Immature natural killer cell (primary cell): ENCODE measurements around the gene ISCU. TPM values are rescaled to one million over a fixed set of nuclear protein-coding genes. Genes with fewer than 3 reads are reported as not detected.

Experiments
- DNase-seq, 3 donors: peaks; one replicate each; pipeline ENCODE4 v3.0.0; 2022; ENCODE audit warnings: mixed read lengths in 1 of 3
- H3K27ac Mint-ChIP-seq, 6 donors: one replicate each; pipeline ENCODE4 v1.8.0; 2020; ENCODE audit warnings: mixed read lengths in 6 of 6, mild to moderate bottlenecking in 5 of 6, inconsistent platforms in 4 of 6, moderate library complexity in 3 of 6
- H3K27me3 Mint-ChIP-seq, 3 donors: one replicate each; pipeline ENCODE4 v1.8.0; 2020 to 2021; ENCODE audit warnings: low read depth in 3 of 3, mild to moderate bottlenecking in 3 of 3, mixed read lengths in 3 of 3, moderate library complexity in 3 of 3, inconsistent platforms in 1 of 3
- H3K36me3 Mint-ChIP-seq, 3 donors: one replicate each; pipeline ENCODE4 v1.8.0; 2020; ENCODE audit warnings: mixed read lengths in 3 of 3, inconsistent platforms in 2 of 3, mild to moderate bottlenecking in 2 of 3
- H3K4me1 Mint-ChIP-seq, 2 donors: one replicate each; pipeline ENCODE4 v1.8.0; 2020; ENCODE audit warnings: inconsistent platforms in 2 of 2, mild to moderate bottlenecking in 2 of 2, mixed read lengths in 2 of 2, moderate library complexity in 1 of 2
- H3K4me3 Mint-ChIP-seq, 5 donors: one replicate each; pipeline ENCODE4 v1.8.0; 2020; ENCODE audit warnings: mild to moderate bottlenecking in 5 of 5, mixed read lengths in 5 of 5, inconsistent platforms in 3 of 5, moderate library complexity in 3 of 5
- H3K9me3 Mint-ChIP-seq, 6 donors: one replicate each; pipeline ENCODE4 v1.8.0; 2020; ENCODE audit warnings: mild to moderate bottlenecking in 6 of 6, mixed read lengths in 6 of 6, inconsistent platforms in 4 of 6, moderate library complexity in 3 of 6
- polyA plus RNA-seq, 3 donors: library from polyadenylated mRNA; unstranded; fragments of 300-500 nt; fragmentation: Illumina TruSeq; gene quantifications; one replicate each; pipeline ENCODE4 v1.2.3, GENCODE V29; 2021

ISCU gene
- polyA plus RNA-seq, 3 donors from 2014 or later, result 159 to 211 (median 178) TPM

DNA sequence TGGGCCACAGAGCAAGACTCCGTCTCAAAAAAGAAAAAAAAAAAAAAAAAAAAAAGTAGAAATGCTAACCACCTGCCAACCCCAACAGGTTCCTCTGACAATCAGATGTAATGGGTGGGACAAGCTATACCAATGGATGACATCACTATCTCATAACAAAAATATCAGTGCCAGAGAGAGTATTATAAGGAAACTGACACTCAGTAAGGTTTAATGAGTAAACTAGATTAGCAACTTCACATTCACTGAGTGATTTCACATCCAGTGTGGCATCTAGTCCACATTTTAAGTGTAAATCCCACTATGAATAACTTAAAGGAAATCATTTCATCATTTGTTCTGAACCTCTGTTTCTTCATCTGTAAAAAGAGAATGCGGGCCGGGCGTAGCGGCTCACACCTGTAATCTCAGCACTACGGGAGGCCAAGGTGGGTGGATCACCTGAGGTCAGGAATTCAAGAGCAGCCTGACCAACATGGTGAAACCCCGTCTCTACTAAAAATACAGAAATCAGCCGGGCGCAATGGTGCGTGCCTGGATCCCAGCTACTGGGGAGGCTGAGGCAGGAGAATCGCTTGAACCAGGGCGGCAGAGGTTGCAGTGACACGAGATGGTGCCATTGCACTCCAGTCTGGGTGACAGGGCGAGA, 3.3 kb upstream of the ISCU start:
- DNase-seq, result no peak
- Mint-ChIP-seq H3K4me1 (peaks cover 74 to 91% of the 10 kb centered on the region in 2 donors), H3K27me3 (peaks cover 2 to 11% (median 6%) of the 10 kb centered on the region in 3 donors), H3K36me3 (peaks cover 0 to 4% (median 0%) of the 10 kb centered on the region in 3 donors), H3K4me3 (peak overlapping the region in 4 of 5 donors; percentile 51 to 100 (median 80)), H3K27ac (peak overlapping the region; percentile 28 to 100 (median 82)), H3K9me3 (no peaks in the 10 kb centered on the region)

DNA sequence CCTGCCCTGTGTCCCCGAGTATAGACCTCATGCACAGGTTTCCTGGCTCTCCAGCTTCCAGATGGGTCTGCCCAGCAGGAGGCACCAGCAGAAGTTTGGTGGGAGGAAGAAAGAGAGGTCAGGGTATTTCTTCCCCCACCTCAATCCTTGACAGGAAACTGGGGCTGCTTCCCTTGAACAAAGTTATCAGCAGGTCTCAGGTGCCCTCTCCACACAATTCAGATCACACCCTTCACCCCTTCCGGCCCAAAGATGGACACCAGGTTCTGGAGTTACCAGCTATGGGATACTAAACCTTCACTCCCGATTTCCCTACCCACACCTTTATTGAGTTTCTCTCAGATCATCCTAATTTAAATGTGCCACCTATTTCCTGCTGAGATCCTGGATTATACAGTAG, 2.6 kb upstream of the ISCU start:
- H3K4me1 Mint-ChIP-seq, result peaks cover 72 to 86% of the 10 kb centered on the region in 2 donors
- H3K27ac Mint-ChIP-seq, result peak overlapping the region; percentile 98 to 100 (median 100)
- DNase-seq, result no peak
- H3K27me3 Mint-ChIP-seq, result peaks cover 2 to 11% (median 6%) of the 10 kb centered on the region in 3 donors
- H3K36me3 Mint-ChIP-seq, result peaks cover 0 to 4% (median 3%) of the 10 kb centered on the region in 3 donors
- no peaks in the 10 kb centered on the region for H3K9me3 Mint-ChIP-seq
- H3K4me3 Mint-ChIP-seq, result peak overlapping the region; percentile 99 to 100 (median 100)

DNA sequence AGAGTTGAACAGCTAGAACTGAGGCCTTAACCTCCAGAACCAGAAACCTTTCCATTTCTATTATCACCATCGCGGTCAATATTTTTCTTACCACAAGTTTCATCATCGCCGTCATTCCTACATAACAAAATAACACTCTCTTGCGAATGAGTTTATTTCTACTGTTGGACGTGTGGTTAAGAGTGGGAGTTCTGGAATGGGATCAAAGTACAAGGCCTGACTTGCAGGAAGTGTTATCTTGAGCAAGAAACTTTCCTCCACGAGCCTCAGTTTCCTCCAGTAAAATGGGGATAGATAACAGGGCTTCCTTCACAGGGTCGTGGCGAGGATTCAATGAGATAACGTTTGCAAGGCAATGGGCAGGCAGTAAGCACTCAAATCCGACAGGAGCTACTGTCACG, 2.1 kb upstream of the ISCU start:
- Mint-ChIP-seq H3K9me3 (no peaks in the 10 kb centered on the region), H3K27me3 (peaks cover 2 to 11% (median 6%) of the 10 kb centered on the region in 3 donors), H3K36me3 (peaks cover 3 to 5% (median 4%) of the 10 kb centered on the region in 3 donors), H3K4me1 (peaks cover 68 to 80% of the 10 kb centered on the region in 2 donors), H3K4me3 (peak overlapping the region; percentile 99 to 100 (median 100)), H3K27ac (peak overlapping the region; percentile 98 to 100 (median 100))
- DNase-seq, result peak in 2 of 3 donors; percentile 18 to 22

DNA sequence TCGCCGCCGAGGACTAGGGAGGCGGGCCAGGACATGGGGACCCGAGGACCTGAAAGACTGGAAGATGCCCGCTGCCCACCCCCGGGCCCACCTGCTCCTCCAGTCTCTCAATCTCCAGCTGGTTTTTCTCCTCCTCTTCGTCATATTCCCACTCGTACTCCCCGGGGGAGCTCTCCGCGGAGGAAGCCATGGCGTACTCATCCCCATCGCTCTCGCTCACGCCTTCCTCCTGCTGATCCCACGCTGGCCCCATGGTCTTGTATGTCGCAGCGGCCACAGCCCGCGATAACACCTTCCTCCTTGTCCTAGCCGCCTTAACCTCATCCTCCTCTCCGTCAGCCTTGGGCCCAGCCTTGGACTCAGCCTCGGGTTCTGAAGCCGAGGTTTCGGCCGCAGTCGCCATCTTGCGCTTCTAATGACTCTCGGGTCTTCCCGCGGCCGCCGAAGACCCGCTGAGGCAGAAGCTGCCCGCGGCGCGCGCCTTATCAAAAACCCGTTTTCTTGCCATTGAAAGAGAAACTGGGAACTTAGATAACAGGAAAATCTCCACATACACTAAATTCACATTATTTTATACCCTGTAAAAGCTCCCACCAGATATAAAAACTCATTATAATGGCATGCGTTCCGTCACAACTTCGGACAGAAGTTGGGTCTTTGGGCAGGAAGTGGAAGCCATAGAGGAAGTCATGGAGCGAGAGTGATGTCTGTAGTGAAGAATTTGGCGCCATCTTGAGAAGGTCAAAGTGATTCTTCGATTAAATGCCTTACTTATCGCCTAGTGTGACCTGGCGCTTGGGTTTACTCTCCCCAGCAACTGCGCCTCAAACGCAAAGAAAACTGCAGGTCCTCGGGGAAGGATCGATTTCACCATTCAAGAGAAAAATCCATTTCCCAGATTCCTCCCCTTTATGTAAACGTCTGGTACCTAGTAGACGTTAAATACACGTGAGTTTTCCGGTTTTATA, 1.4 kb upstream of the ISCU start, which contains the start of gene SART3:
TSS of gene SART3 (minus strand) at position 422 of the 968 bp plus-strand sequence. CDS start at position 403, 19 bp downstream.
- peak; percentile 83 to 86 (median 86) for DNase-seq
- Mint-ChIP-seq H3K4me3 (peak within 1 kb of the TSS; percentile 99 to 100 (median 100)), H3K27ac (peak within 1 kb of the TSS; percentile 98 to 100 (median 100)), H3K4me1 (peaks cover 61 to 73% of the 10 kb centered on the region in 2 donors), H3K36me3 (peaks cover 7 to 10% (median 9%) of the 10 kb centered on the region in 3 donors), H3K27me3 (peaks cover 2 to 11% (median 6%) of the 10 kb centered on the region in 3 donors), H3K9me3 (no peaks in the 10 kb centered on the region)

DNA sequence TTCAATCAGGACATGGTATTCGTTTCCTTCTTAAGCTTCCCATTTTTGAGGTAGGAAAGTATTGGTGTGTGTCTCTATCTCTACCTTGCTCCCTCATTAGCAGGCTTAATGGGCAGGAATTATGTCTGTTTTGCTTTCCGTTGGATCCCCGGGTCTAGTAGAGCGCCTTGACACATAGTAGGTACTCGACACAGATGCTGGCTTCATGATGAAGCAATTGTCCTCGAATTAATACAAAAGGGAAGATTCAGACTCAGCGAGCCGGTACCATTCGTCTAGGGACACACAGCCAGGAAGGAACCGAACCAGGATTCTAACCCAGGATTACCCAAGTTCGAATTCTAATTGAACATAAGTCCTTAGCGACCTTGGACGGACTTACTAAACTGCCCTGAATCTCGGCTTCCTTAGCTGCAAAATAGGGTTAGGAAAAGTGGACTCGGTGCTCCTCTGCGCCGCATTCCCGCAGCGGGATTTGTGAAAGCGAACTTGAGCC, 496 bp upstream of the ISCU start:
- peaks cover 7 to 18% (median 14%) of the 10 kb centered on the region in 3 donors for H3K36me3 Mint-ChIP-seq
- H3K4me3 Mint-ChIP-seq, result peak overlapping the region; percentile 99 to 100 (median 100)
- peaks cover 53 to 64% of the 10 kb centered on the region in 2 donors for H3K4me1 Mint-ChIP-seq
- H3K27me3 Mint-ChIP-seq, result peaks cover 2 to 11% (median 6%) of the 10 kb centered on the region in 3 donors
- no peak for DNase-seq
- peak overlapping the region; percentile 98 to 100 (median 100) for H3K27ac Mint-ChIP-seq
- no peaks in the 10 kb centered on the region for H3K9me3 Mint-ChIP-seq

DNA sequence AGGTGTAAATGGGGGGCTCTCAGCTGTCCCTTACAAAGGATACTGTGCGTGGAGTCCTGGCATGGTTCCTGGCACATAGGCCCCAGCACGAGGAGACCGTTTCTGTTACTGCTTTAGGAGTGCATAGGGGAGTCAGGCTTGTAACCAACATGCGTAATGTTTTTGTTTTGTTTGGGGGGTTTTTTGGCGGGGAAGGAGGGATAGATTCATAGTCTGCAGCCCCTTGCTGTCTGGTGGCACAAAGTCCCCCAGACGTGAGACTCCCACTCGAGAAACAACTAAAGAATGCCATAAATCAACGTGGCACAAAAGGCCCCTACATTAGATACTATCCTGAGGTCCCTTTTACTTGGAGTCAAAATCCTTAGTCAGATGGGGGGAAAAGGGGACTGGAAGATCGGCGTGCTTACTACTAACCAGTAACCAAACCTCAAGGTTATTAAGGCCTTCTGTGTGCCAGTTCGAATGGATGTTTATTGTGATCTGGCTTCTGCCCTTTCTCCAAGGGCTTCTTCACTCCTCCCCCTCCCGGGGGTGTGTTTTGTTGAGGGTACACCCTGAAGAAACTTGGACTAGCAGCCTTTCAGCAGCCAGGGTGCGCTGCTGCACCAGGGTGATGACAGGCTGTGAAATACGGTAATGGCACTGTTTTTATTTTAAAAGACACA, 874 bp downstream of the ISCU start:
- DNase-seq, result peak; percentile 77 to 82 (median 78)
- Mint-ChIP-seq H3K4me1 (peaks cover 46 to 51% of the 10 kb centered on the region in 2 donors), H3K27ac (peak overlapping the region; percentile 90 to 100 (median 94)), H3K4me3 (peak overlapping the region; percentile 91 to 100 (median 100)), H3K27me3 (peaks cover 2 to 11% (median 6%) of the 10 kb centered on the region in 3 donors), H3K36me3 (peaks cover 7 to 29% (median 24%) of the 10 kb centered on the region in 3 donors), H3K9me3 (no peaks in the 10 kb centered on the region)

DNA sequence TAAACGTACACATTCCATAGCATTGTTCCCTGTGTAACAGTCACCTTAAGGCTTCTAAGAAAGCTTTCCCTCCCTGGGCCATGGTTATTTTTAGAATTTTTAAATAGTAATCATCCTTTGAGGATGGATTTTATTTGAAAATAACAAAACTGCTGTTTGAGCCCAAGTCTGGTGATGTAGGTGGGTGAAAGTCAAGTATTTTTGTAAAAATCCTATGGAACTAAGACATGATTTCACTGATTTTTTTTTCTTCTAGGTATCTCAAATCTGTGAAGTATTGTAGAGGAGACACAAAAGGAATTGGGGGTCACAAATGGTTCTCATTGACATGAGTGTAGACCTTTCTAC, 1.4 kb downstream of the ISCU start:
- peaks cover 43 to 48% of the 10 kb centered on the region in 2 donors for H3K4me1 Mint-ChIP-seq
- H3K36me3 Mint-ChIP-seq, result peaks cover 7 to 34% (median 27%) of the 10 kb centered on the region in 3 donors

DNA sequence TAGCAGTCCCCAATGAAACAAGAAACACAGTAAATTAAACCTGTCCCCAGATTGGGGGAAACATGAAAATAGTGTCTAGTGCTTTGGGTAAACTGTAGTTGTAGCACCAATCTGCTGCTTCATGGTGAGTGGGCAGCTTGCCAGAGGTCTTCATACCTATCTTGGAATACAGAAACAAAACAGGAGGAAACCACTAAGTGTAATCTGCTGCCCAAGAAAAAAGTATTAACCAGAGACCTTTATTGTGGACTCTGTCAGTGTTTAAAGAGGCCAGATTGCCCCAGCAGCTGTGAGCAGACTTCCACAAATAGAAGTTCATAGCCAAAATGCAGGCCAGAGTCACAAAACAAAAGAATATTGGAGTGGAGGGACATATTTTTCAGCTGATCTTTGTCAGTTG, 2.3 kb downstream of the ISCU start:
- Mint-ChIP-seq H3K27me3 (peaks cover 2 to 11% (median 6%) of the 10 kb centered on the region in 3 donors), H3K9me3 (no peaks in the 10 kb centered on the region), H3K36me3 (peaks cover 7 to 43% (median 34%) of the 10 kb centered on the region in 3 donors), H3K27ac (no peak overlapping the region), H3K4me3 (peak overlapping the region in 1 of 5 donors; percentile 58), H3K4me1 (peaks cover 36 to 40% of the 10 kb centered on the region in 2 donors)
- no peak for DNase-seq

More for the DNA sequence above, 1.4 kb downstream of the ISCU start:
- no peaks in the 10 kb centered on the region for H3K9me3 Mint-ChIP-seq
- peaks cover 2 to 11% (median 6%) of the 10 kb centered on the region in 3 donors for H3K27me3 Mint-ChIP-seq
- peak overlapping the region; percentile 91 to 100 (median 100) for H3K4me3 Mint-ChIP-seq
- no peak for DNase-seq
- peak overlapping the region in 4 of 6 donors; percentile 93 to 100 (median 96) for H3K27ac Mint-ChIP-seq

DNA sequence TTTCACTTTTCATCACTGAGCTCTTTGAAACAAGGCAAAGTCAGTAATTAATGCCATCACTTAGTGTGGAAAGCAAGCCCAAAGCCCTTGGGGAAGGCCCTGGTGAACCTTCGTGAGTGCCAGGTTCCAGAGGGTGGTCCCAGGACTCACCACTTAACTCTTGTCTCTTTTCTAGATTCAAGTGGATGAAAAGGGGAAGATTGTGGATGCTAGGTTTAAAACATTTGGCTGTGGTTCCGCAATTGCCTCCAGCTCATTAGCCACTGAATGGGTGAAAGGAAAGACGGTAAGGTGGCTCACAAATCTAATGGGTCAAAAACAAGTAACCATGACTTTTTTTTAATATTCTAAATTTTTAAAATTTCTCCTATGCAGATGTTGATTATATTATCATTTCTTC, 2.8 kb downstream of the ISCU start:
- Mint-ChIP-seq H3K9me3 (no peaks in the 10 kb centered on the region), H3K27ac (no peak overlapping the region), H3K36me3 (peaks cover 7 to 43% (median 34%) of the 10 kb centered on the region in 3 donors), H3K27me3 (peaks cover 2 to 9% (median 6%) of the 10 kb centered on the region in 3 donors), H3K4me1 (peaks cover 32 to 36% of the 10 kb centered on the region in 2 donors), H3K4me3 (no peak overlapping the region)
- no peak for DNase-seq

DNA sequence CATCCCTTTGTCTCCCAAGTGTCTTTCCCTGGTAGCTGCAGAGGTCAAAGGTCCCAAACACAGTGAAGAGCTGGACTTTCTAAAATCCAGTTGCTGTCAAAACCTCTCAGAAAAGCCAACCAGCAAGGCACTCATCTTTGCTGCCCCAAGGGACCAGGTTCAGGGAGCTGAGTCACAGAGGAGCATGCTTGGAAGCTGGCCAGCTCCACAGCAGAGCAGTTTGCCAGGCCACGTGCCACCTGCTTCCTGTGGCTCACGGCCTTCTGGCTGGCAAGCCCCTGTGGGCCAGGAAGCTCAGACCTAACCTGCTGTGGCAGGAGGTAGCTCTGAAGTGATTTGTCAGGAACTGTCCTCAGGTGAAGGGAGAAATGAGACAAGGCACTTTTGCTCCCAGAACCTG, 3.6 kb downstream of the ISCU start:
- Mint-ChIP-seq H3K9me3 (no peaks in the 10 kb centered on the region), H3K4me1 (peaks cover 25 to 27% of the 10 kb centered on the region in 2 donors), H3K36me3 (peaks cover 7 to 49% (median 34%) of the 10 kb centered on the region in 3 donors), H3K27me3 (peaks cover under 1 to 6% (median 4%) of the 10 kb centered on the region in 3 donors), H3K27ac (peak overlapping the region in 1 of 6 donors; percentile 65), H3K4me3 (no peak overlapping the region)
- DNase-seq, result no peak

DNA sequence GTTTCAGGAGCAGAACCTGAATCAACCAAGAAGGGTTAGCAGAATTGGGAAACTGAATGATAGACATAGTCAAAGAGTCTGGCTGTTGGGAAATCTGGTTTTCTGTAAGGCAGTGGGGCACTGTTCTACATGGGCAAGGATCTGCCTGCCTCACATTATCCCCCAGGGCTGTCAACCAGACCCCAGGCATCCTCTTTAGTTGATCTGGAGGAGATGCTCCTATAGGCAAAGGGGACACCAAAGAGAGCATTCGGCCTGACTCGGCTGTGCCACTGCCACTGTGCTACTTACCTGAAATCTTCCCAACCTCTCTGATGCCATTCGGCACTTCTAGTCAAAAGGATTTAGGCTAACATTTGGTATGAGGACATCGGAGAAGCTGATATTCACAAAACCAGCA, 4.1 kb downstream of the ISCU start:
- no peaks in the 10 kb centered on the region for H3K9me3 Mint-ChIP-seq
- no peak overlapping the region for H3K27ac Mint-ChIP-seq
- H3K4me3 Mint-ChIP-seq, result no peak overlapping the region
- peaks cover 7 to 49% (median 34%) of the 10 kb centered on the region in 3 donors for H3K36me3 Mint-ChIP-seq
- peaks cover 0 to 6% (median 4%) of the 10 kb centered on the region in 3 donors for H3K27me3 Mint-ChIP-seq
- H3K4me1 Mint-ChIP-seq, result peaks cover 20 to 23% of the 10 kb centered on the region in 2 donors
- DNase-seq, result no peak

DNA sequence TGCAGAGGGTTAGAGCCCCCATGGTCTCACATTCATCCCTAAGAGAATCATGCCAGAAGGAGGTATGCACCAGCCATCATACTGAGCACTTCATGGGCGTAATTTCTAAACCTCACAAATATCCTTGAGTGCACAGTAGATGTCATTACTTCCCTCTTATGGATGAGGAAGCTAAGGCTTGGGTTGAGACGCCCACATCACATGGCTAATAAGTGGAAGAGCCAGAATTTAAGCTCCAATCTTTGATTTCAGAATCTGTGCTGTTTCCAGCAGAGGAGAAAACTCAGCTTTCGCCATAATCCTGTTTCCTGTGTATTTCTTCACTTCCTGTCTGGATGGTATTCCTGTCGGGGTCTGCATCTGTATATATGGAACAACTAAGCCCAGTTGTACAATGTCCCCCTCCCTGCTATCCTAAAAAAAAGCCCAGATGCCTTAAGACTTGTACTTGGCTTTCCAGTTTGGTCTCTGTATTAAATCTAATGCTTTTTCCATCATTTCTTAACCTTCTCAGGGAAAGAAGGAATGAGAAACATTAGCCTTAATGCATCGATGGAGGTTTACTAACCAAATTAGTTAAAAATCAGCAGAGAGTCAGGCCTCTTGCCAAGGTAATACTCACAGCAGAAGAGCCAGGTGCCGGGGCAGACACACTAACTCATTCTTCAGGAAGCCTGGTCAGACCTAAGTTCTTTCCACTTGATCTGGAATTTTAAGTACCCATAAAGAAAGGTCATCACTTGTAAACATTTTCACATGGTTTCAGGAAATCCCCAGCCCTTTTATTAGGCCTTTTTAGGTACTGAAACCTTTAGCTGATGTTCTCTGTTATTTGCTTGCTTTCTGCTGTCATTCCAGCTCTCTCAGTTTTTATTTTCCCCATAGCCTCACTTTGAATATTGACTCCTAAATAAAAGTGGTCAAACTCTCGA, 5.3 kb downstream of the ISCU start:
- Mint-ChIP-seq H3K27me3 (peaks cover 0 to 4% (median 0%) of the 10 kb centered on the region in 3 donors), H3K4me3 (no peak overlapping the region), H3K9me3 (no peaks in the 10 kb centered on the region), H3K27ac (no peak overlapping the region), H3K4me1 (peaks cover 13 to 15% of the 10 kb centered on the region in 2 donors), H3K36me3 (peaks cover 7 to 49% (median 34%) of the 10 kb centered on the region in 3 donors)
- DNase-seq, result no peak
